Liver (tissue), 2 donors: ENCODE results near the gene ADAMTS16.

Experiments
- ATF3 ChIP-seq: IDR thresholded peaks from 2 replicates; pipeline ENCODE4 v1.6.1; 2016; ENCODE audit warnings: antibody characterized with exemption
- TAF1 ChIP-seq: conservative IDR thresholded peaks from 2 replicates; pipeline ENCODE4 v1.6.1; 2016; ENCODE audit warnings: antibody characterized with exemption, mild to moderate bottlenecking
- ZBTB33 ChIP-seq: IDR thresholded peaks from 2 replicates; pipeline ENCODE4 v1.6.1; 2016; ENCODE audit warnings: antibody characterized with exemption
- donor health status: healthy.

GRCh38 chr5:5313101-5313635 is 173.0 kb downstream of the ADAMTS16 start:
- TF ChIP-seq ZBTB33: no peak
- TF ChIP-seq ATF3: no peak
- TF ChIP-seq TAF1: no peak
